Measurements from ENCODE around the gene WBP1.

DNA sequence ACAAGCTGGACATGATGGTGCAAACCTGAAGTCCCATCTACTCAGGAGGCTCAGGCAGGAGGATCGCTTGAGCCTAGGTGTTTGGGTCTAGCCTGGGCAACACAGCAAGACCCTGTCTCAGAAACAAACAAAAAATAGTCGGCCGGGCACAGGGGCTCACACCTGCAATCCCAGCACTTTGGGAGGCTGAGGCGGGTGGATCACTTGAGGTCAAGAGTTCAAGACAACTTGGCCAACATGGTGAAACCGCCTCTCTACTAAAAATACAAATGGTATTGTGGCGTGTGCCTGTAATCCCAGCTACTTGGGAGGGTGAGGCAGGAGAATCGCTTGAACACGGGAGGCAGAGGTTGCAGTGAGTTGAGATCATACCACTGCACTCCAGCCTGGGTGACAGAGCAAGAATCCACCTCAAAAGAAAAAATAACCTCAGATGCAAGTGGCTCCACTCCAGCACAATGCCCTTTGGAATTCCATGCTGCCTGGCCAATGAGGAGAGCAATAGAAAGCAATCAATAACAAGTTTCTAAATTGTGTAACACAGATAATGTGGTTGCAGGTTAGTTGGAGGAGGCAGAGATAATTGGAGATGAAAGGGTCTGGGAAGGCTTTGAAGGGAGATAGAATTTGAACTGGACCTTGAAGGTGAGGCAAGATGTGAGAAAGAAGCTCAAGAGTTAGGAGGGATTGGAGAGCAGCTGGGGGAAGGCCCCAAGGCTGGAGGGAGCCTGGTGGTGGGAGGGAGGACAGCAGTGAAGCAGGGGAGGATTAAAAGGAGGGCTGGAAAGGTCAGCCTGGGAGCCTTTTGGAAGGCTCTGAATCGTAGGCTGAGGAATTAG is 30.6 kb downstream of the WBP1 start:
- TF ChIP-seq, protein P1, sequence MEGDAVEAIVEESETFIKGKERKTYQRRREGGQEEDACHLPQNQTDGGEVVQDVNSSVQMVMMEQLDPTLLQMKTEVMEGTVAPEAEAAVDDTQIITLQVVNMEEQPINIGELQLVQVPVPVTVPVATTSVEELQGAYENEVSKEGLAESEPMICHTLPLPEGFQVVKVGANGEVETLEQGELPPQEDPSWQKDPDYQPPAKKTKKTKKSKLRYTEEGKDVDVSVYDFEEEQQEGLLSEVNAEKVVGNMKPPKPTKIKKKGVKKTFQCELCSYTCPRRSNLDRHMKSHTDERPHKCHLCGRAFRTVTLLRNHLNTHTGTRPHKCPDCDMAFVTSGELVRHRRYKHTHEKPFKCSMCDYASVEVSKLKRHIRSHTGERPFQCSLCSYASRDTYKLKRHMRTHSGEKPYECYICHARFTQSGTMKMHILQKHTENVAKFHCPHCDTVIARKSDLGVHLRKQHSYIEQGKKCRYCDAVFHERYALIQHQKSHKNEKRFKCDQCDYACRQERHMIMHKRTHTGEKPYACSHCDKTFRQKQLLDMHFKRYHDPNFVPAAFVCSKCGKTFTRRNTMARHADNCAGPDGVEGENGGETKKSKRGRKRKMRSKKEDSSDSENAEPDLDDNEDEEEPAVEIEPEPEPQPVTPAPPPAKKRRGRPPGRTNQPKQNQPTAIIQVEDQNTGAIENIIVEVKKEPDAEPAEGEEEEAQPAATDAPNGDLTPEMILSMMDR (IDR thresholded peaks at IDR 0.05 in 8 of 11, conservative IDR thresholded peaks at IDR 0.05 in 3 of 11), result no peak
- no peak for TF ChIP-seq POLR2A (IDR thresholded peaks at IDR 0.05)
